ENCODE data around the gene LORICRIN.

The LORICRIN gene, protein sequence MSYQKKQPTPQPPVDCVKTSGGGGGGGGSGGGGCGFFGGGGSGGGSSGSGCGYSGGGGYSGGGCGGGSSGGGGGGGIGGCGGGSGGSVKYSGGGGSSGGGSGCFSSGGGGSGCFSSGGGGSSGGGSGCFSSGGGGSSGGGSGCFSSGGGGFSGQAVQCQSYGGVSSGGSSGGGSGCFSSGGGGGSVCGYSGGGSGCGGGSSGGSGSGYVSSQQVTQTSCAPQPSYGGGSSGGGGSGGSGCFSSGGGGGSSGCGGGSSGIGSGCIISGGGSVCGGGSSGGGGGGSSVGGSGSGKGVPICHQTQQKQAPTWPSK

GRCh38 chr1:153259387-153259786 is at the start of gene LORICRIN:
Gene LORICRIN, plus strand, starts transcription at chr1:153259687. Its CDS starts 1,263 bp downstream, at chr1:153260950.
- ChIA-PET CTCF (no interaction called here), POLR2A (no interaction called here)
- H3K36me3 ChIP-seq (ENCODE audit: control insufficient read depth in 2 of 2, insufficient read depth in 1 of 2, low read length in 2 of 2), result no peaks in the 10 kb centered on the region
- no peaks in the 10 kb centered on the region for H3K4me1 ChIP-seq (ENCODE audit: control insufficient read depth, insufficient read depth, low read length)
- TF ChIP-seq ZNF521 (tag by site-specific recombination; IDR thresholded peaks at IDR 0.05), result no peak
- no peak for TF ChIP-seq PBX3 (CRISPR knock-in tag; IDR thresholded peaks at IDR 0.05)
- no peak for TF ChIP-seq ZNF350 (tag by site-specific recombination; IDR thresholded peaks at IDR 0.05)
- no peak for TF ChIP-seq ZBTB7A (tag by site-specific recombination; IDR thresholded peaks at IDR 0.05; ENCODE audit: low read depth)
- no peak for TF ChIP-seq ZNF324 (tag by site-specific recombination; IDR thresholded peaks at IDR 0.05)
- no peak within 1 kb of the TSS for H3K4me3 ChIP-seq (ENCODE audit: low read depth, low read length)
- no peak within 1 kb of the TSS for H3K27ac ChIP-seq (ENCODE audit: extremely low read depth, low read depth, low read length)
- H3K9me3 ChIP-seq (ENCODE audit: control insufficient read depth, insufficient read depth, low read depth, low read length), result no peaks in the 10 kb centered on the region

GRCh38 chr1:153210206-153210605 is 49.3 kb upstream of the LORICRIN start:
- POLR2A ChIA-PET, result no interaction called here
- TF ChIP-seq PRDM1 (tag by site-specific recombination; IDR thresholded peaks at IDR 0.05) (no peak), ELK4 (IDR thresholded peaks at IDR 0.05; ENCODE audit: borderline replicate concordance, low read depth, low read length) (no peak), ZNF404 (tag by site-specific recombination; IDR thresholded peaks at IDR 0.05) (no peak), ZNF214 (tag by site-specific recombination; IDR thresholded peaks at IDR 0.05; ENCODE audit: borderline replicate concordance) (no peak)
- no peak overlapping the region for H3K4me3 ChIP-seq (ENCODE audit: low read depth, low read length)
- H3K9me3 ChIP-seq (ENCODE audit: control insufficient read depth, insufficient read depth, low read depth, low read length), result no peaks in the 10 kb centered on the region
- H3K27ac ChIP-seq (ENCODE audit: extremely low read depth, low read depth, low read length), result no peak overlapping the region
- H3K36me3 ChIP-seq (ENCODE audit: control insufficient read depth in 2 of 2, insufficient read depth in 1 of 2, low read length in 2 of 2), result no peaks in the 10 kb centered on the region
- H3K4me1 ChIP-seq (ENCODE audit: control insufficient read depth, insufficient read depth, low read length), result no peaks in the 10 kb centered on the region
- CTCF ChIA-PET, result interaction anchor here (1.2 kb wide), 1 partner anchor 14 kb away, joined by 5 read pairs; no protein-coding TSS in a partner anchor

GRCh38 chr1:153212201-153212600 is 47.3 kb upstream of the LORICRIN start:
- Histone ChIP-seq H3K4me3 (ENCODE audit: low read depth, low read length) (no peak overlapping the region), H3K36me3 (ENCODE audit: control insufficient read depth in 2 of 2, insufficient read depth in 1 of 2, low read length in 2 of 2) (no peaks in the 10 kb centered on the region), H3K27ac (ENCODE audit: extremely low read depth, low read depth, low read length) (no peak overlapping the region), H3K4me1 (ENCODE audit: control insufficient read depth, insufficient read depth, low read length) (no peaks in the 10 kb centered on the region), H3K9me3 (ENCODE audit: control insufficient read depth, insufficient read depth, low read depth, low read length) (no peaks in the 10 kb centered on the region)
- TF ChIP-seq ZNF664 (tag by site-specific recombination; IDR thresholded peaks at IDR 0.05), result no peak
- no peak for TF ChIP-seq ZNF677 (tag by site-specific recombination; IDR thresholded peaks at IDR 0.05)
- TF ChIP-seq ZNF621 (tag by site-specific recombination; IDR thresholded peaks at IDR 0.05), result no peak
- TF ChIP-seq ZNF274 (IDR thresholded peaks at IDR 0.05; ENCODE audit: low read length), result no peak
- no peak for TF ChIP-seq ZNF274 (tag by site-specific recombination; IDR thresholded peaks at IDR 0.05; ENCODE audit: borderline replicate concordance)
- ChIA-PET CTCF (interaction anchor here (0.9 to 1.9 kb wide), 2 partner anchors 10 to 18 kb away, joined by 3 to 6 read pairs; no protein-coding TSS in a partner anchor), POLR2A (no interaction called here)

GRCh38 chr1:153213519-153213918 is 46.0 kb upstream of the LORICRIN start:
- POLR2A ChIA-PET, result no interaction called here
- CTCF ChIA-PET, result interaction anchor here (1.5 to 2.1 kb wide), 3 partner anchors 17 to 343 kb away, joined by 5 to 8 read pairs (median 6); no protein-coding TSS in a partner anchor
- no peak for TF ChIP-seq ZNF274 (IDR thresholded peaks at IDR 0.05; ENCODE audit: low read length)
- no peak for TF ChIP-seq ZNF274 (tag by site-specific recombination; IDR thresholded peaks at IDR 0.05; ENCODE audit: borderline replicate concordance)
- no peak for TF ChIP-seq ZNF155 (tag by site-specific recombination; IDR thresholded peaks at IDR 0.05)
- TF ChIP-seq KLF1 (tag by site-specific recombination; IDR thresholded peaks at IDR 0.05), result no peak
- TF ChIP-seq ZNF777 (tag by site-specific recombination; IDR thresholded peaks at IDR 0.05; ENCODE audit: borderline replicate concordance), result no peak
- no peak for TF ChIP-seq MYNN (tag by site-specific recombination; IDR thresholded peaks at IDR 0.05; ENCODE audit: borderline replicate concordance)
- TF ChIP-seq ZNF473 (tag by site-specific recombination; IDR thresholded peaks at IDR 0.05), result no peak
- TF ChIP-seq ZNF530 (tag by site-specific recombination; IDR thresholded peaks at IDR 0.05; ENCODE audit: low read depth), result no peak
- no peak for TF ChIP-seq MZF1 (tag by site-specific recombination; IDR thresholded peaks at IDR 0.05; ENCODE audit: borderline replicate concordance)
- no peak for TF ChIP-seq CTCF (tag by site-specific recombination; IDR thresholded peaks at IDR 0.05)
- TF ChIP-seq ZBTB20 (tag by site-specific recombination; IDR thresholded peaks at IDR 0.05), result no peak
- no peak for TF ChIP-seq SALL2 (tag by site-specific recombination; IDR thresholded peaks at IDR 0.05; ENCODE audit: borderline replicate concordance)

More at GRCh38 chr1:153213519-153213918, 46.0 kb upstream of the LORICRIN start:
- no peaks in the 10 kb centered on the region for H3K9me3 ChIP-seq (ENCODE audit: control insufficient read depth, insufficient read depth, low read depth, low read length)
- no peaks in the 10 kb centered on the region for H3K36me3 ChIP-seq (ENCODE audit: control insufficient read depth in 2 of 2, insufficient read depth in 1 of 2, low read length in 2 of 2)
- no peaks in the 10 kb centered on the region for H3K4me1 ChIP-seq (ENCODE audit: control insufficient read depth, insufficient read depth, low read length)
- no peak overlapping the region for H3K27ac ChIP-seq (ENCODE audit: extremely low read depth, low read depth, low read length)
- H3K4me3 ChIP-seq (ENCODE audit: low read depth, low read length), result no peak overlapping the region

All from HEK293 (cell line).